DOHH2 (cell line): ENCODE data around the gene ATP11A.

Source experiments
- H3F3A ChIP-seq: fragments of 200-600 bp; sonication (generic), shearing (Covaris generic); 2 replicates; pipeline ENCODE4 v1.6.0; 2016; ENCODE audit warnings: antibody characterized with exemption, mild to moderate bottlenecking; ENCODE audit not compliant: control insufficient read depth, insufficient read depth
- H3K27ac ChIP-seq: fragments of 200-600 bp; sonication (generic); 2 replicates; pipeline ENCODE4 v1.5.1; 2014; ENCODE audit warnings: low read depth, mild to moderate bottlenecking, low read length, moderate library complexity
- H3K27me3 ChIP-seq: fragments of 200-600 bp; sonication (generic); 2 replicates; pipeline ENCODE4 v1.6.1; 2014; ENCODE audit warnings: mild to moderate bottlenecking, low read length, mixed read lengths; ENCODE audit not compliant: control insufficient read depth
- H3K36me3 ChIP-seq: fragments of 200-600 bp; sonication (generic); 2 replicates; pipeline ENCODE4 v1.6.1; 2014; ENCODE audit warnings: mild to moderate bottlenecking, low read length, moderate library complexity, mixed read lengths; ENCODE audit not compliant: control insufficient read depth
- H3K4me1 ChIP-seq: fragments of 200-600 bp; sonication (generic); 2 replicates; pipeline ENCODE4 v1.6.1; 2014; ENCODE audit warnings: mild to moderate bottlenecking, low read length, mixed read lengths; ENCODE audit not compliant: control insufficient read depth
- H3K4me2 ChIP-seq: fragments of 200-600 bp; sonication (generic); 2 replicates; pipeline ENCODE4 v1.6.0; 2014; ENCODE audit warnings: mild to moderate bottlenecking, low read length, moderate library complexity
- H3K4me3 ChIP-seq: fragments of 200-600 bp; sonication (generic); 2 replicates; pipeline ENCODE4 v1.5.1; 2014; ENCODE audit warnings: mild to moderate bottlenecking, low read length, mixed read lengths
- H3K79me2 ChIP-seq: fragments of 200-600 bp; sonication (generic); 2 replicates; pipeline ENCODE4 v1.6.1; 2014; ENCODE audit warnings: mild to moderate bottlenecking, low read length, mixed read lengths; ENCODE audit not compliant: control insufficient read depth
- H3K9me2 ChIP-seq: fragments of 200-600 bp; sonication (generic); replicated peaks from 2 replicates; pipeline ENCODE4 v1.6.1; 2014; ENCODE audit warnings: mild to moderate bottlenecking, low read length, mixed read lengths; ENCODE audit not compliant: control insufficient read depth
- H3K9me3 ChIP-seq: fragments of 200-600 bp; sonication (generic); 2 replicates; pipeline ENCODE4 v1.6.1; 2014; ENCODE audit warnings: antibody characterized with exemption, low read length, mixed read lengths; ENCODE audit not compliant: control insufficient read depth, insufficient read depth
- H4K20me1 ChIP-seq: fragments of 200-600 bp; sonication (generic); 2 replicates; pipeline ENCODE4 v1.6.0; 2014; ENCODE audit warnings: low read depth, mild to moderate bottlenecking, antibody characterized with exemption, low read length, moderate library complexity; ENCODE audit not compliant: control insufficient read depth, insufficient read depth
- EZH2phosphoT487 ChIP-seq: fragments of 200-600 bp; sonication (generic); IDR thresholded peaks from 2 replicates; pipeline ENCODE4 v1.6.1; 2017; ENCODE audit warnings: borderline replicate concordance, mild to moderate bottlenecking, antibody characterized with exemption, low read length, moderate library complexity, mixed read lengths
- TF ChIP-seq, protein P1 (sequence below): fragments of 200-600 bp; sonication (generic); IDR thresholded peaks from one replicate; pipeline ENCODE4 v1.5.1; 2014; ENCODE audit warnings: antibody characterized with exemption, mild to moderate bottlenecking, low read depth, low read length; ENCODE audit not compliant: poor library complexity, severe bottlenecking

Gene ATP11A

GRCh38 chr13:112907871-112908331 is 218.1 kb downstream of the ATP11A start:
- H3K9me3 ChIP-seq: no peaks in the 10 kb centered on the region; the same call in 1 of the 2 replicates
- no peaks in the 10 kb centered on the region for H3K79me2 ChIP-seq
- H3K27me3 ChIP-seq: peaks cover 25% of the 10 kb centered on the region
- H3K27ac ChIP-seq: no peak overlapping the region
- H3K4me3 ChIP-seq: no peak overlapping the region
- no peaks in the 10 kb centered on the region for H3K9me2 ChIP-seq
- H3K36me3 ChIP-seq: no peaks in the 10 kb centered on the region
- H3K4me1 ChIP-seq: peaks cover 19% of the 10 kb centered on the region
- no peak for TF ChIP-seq EZH2phosphoT487
- TF ChIP-seq, protein P1, sequence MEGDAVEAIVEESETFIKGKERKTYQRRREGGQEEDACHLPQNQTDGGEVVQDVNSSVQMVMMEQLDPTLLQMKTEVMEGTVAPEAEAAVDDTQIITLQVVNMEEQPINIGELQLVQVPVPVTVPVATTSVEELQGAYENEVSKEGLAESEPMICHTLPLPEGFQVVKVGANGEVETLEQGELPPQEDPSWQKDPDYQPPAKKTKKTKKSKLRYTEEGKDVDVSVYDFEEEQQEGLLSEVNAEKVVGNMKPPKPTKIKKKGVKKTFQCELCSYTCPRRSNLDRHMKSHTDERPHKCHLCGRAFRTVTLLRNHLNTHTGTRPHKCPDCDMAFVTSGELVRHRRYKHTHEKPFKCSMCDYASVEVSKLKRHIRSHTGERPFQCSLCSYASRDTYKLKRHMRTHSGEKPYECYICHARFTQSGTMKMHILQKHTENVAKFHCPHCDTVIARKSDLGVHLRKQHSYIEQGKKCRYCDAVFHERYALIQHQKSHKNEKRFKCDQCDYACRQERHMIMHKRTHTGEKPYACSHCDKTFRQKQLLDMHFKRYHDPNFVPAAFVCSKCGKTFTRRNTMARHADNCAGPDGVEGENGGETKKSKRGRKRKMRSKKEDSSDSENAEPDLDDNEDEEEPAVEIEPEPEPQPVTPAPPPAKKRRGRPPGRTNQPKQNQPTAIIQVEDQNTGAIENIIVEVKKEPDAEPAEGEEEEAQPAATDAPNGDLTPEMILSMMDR: no peak
- H4K20me1 ChIP-seq: peaks cover 4% of the 10 kb centered on the region; the same call in 1 of the 2 replicates
- peak overlapping the region; percentile 47 for H3K4me2 ChIP-seq
- no peaks in the 10 kb centered on the region for H3F3A ChIP-seq

DNA sequence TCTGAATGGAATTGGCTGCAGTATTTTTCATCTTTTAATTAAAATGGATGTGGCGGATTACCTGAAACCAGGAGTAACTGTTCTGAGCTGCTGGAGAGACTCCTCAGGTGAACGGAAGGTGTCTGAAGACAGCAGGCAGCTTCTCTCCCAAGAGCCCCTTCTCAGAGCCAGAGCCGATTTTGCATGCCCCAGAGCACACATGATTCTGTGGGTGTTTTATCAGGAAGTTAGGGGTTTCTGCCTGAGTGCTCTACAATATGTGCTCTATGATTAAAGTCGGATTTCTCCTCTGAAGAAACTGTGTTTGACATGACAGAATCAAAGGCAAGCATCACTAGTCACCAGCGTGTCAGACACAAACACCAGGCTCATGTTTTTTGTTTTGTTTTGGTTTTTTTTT is 218.5 kb downstream of the ATP11A start:
- Histone ChIP-seq H3K9me3 (no peaks in the 10 kb centered on the region; the same call in 1 of the 2 replicates), H3K4me1 (peaks cover 19% of the 10 kb centered on the region), H3K79me2 (no peaks in the 10 kb centered on the region), H3F3A (no peaks in the 10 kb centered on the region), H3K9me2 (no peaks in the 10 kb centered on the region), H3K27me3 (peaks cover 23% of the 10 kb centered on the region), H3K36me3 (no peaks in the 10 kb centered on the region), H4K20me1 (peaks cover 4% of the 10 kb centered on the region; the same call in 1 of the 2 replicates), H3K4me2 (peak overlapping the region; percentile 47), H3K4me3 (peak overlapping the region; percentile 8; the same call in 1 of the 2 replicates), H3K27ac (no peak overlapping the region)
- TF ChIP-seq EZH2phosphoT487: no peak
- TF ChIP-seq, protein P1: no peak

DNA sequence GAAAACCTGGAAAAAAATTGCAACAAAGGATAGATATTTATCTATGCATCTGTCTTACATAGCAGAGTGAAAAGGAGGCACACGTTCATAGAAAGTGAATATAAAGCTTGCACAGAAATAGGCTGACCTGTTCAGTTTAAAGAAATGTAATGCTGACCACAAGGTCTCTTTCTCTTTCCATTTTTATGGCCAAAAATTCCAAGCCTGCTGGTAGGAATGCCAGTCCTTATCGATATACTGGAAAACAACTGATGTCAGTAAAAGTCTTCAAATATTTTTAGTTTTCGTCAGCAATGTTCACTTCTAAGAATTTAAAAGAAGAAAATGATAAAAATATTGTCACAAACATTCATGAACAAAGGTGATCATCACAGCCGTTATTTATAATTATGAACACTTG is 220.2 kb downstream of the ATP11A start:
- H3K36me3 ChIP-seq: no peaks in the 10 kb centered on the region
- H3K4me2 ChIP-seq: no peak overlapping the region
- no peaks in the 10 kb centered on the region for H3K9me2 ChIP-seq
- TF ChIP-seq, protein P1: no peak
- TF ChIP-seq EZH2phosphoT487: no peak
- H4K20me1 ChIP-seq: peaks cover 4% of the 10 kb centered on the region; the same call in 1 of the 2 replicates
- peaks cover 20% of the 10 kb centered on the region for H3K27me3 ChIP-seq
- H3K4me3 ChIP-seq: no peak overlapping the region
- H3K4me1 ChIP-seq: peaks cover 19% of the 10 kb centered on the region
- H3K9me3 ChIP-seq: no peaks in the 10 kb centered on the region
- H3F3A ChIP-seq: no peaks in the 10 kb centered on the region
- H3K27ac ChIP-seq: no peak overlapping the region
- H3K79me2 ChIP-seq: no peaks in the 10 kb centered on the region
